GM18498 (cell line): ENCODE data around the gene NR2C2.
A peak's percentile ranks its signal among the peaks of the same experiment; 100 is the strongest.

Experiments
- ATAC-seq: cut with Tn5 transposase; IDR thresholded peaks from one replicate; pipeline ENCODE4 v1.9.1; 2021; ENCODE audit warnings: mild to moderate bottlenecking, moderate library complexity; ENCODE audit not compliant: unreplicated experiment

NR2C2 gene

DNA sequence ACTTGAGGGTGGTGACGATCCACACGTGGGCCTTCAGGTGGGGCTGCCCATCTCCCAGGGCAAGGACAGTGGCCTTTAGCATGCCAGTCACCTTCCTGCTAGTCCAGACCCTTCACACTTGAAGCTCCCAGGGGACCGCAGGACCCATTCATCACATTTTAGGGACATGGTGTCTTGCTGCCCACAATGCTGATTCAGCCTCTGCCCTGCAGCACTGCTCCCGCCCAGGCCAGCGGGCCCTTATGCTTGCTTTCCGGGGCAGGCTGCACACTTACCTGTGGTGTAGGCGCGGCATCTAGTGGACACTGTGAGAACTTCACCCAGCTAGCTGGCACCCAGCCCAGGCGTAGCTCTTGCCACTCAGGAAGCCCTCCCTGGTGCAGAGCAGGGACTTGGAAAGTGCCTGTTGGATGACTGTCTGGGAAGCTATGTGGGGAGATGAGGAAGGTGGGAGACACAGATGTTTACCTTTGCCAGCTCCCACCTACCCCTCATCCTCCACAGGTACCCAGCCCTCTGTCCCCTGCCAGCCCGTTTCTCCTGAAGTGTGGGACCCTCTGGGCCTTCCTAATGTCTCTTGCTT is 26.3 kb upstream of the NR2C2 start:
- ATAC-seq: peak; percentile 87

GRCh38 chr3:14921811-14922705 is 25.3 kb upstream of the NR2C2 start:
- no peak for ATAC-seq

- ATAC-seq: no peak
Observed at GRCh38 chr3:14922863-14923262, 24.5 kb upstream of the NR2C2 start.

GRCh38 chr3:14923476-14923875 is 23.9 kb upstream of the NR2C2 start:
- ATAC-seq: no peak

GRCh38 chr3:14925729-14926591 is 21.4 kb upstream of the NR2C2 start:
- ATAC-seq: peak; percentile 47

GRCh38 chr3:14926592-14926991 is 20.8 kb upstream of the NR2C2 start:
- ATAC-seq: no peak

DNA sequence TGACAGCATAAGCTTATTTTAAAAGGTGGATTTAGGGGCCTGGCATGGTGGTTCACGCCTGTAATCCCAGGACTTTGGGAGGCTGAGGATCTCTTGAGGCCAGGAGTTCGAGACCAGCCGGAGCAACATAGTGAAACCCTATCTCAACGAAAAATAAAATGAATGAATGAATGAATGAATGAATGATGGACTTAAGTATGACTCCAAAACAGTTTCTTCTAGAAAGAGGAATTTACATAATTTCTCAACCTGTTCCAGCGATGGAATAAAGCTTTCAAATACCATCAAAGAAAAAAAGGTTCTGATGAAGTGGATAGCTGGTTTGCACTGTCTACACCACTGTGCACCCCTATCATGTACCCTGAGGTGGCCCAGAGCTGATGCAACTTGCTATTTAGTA is 20.1 kb upstream of the NR2C2 start:
- no peak for ATAC-seq

- ATAC-seq: no peak
Observed at GRCh38 chr3:14929310-14930074, 17.9 kb upstream of the NR2C2 start.

- ATAC-seq: no peak
Observed at GRCh38 chr3:14933820-14934425, 13.5 kb upstream of the NR2C2 start.

DNA sequence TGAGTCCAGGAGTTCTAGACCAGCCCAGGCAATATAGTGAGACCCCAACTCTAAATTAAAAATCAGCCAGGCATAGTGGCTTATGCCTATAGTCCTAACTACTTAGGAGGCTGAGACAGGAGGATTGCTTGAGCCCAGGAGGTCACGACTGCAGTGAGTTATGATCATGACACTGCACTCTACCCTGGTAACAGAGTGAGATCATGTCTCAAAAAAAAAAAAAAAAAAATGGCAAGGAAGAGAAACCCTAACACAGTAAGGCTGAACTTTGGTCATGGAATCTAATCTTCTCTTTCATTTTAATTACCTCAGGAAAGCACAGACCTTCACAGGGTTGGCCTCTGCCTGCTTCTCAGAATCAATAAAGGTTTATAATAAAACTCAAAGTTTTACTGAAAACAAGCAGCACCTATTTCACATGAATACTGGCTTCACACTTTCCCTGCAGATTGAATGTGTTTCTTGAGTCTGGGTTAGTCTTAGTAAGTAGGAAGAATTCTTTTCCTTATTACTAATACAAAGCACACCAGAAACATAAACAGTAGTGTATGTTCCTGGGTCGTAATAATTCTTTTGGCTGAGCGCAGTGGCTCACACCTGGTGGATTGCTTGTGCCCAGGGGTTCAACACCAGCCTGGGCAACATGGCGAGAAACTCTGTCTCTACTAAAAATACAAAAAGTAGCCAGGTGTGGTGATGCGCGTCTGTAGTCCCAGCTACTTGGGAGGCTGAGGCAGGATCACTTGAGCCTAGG is 11.6 kb upstream of the NR2C2 start:
- no peak for ATAC-seq

DNA sequence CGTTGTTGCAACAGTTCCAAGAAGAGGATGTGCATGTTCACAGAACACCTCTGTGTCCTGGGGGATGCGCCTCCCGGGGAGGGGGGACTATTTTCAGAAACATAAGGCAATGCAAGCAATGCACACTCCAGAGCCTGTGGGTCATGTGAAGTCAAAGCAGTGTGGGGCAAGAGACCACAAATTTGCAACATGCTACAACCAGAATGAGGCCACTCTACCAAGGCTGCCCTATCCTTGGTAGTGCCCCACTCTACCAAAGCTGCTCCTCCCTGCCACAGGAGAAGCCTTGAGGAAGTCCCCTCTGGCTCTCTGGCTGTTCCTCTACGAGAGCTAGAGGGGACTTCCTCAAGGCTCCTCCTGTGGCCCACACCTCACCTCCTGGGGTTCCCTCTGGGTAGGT is 8.4 kb upstream of the NR2C2 start:
- no peak for ATAC-seq

DNA sequence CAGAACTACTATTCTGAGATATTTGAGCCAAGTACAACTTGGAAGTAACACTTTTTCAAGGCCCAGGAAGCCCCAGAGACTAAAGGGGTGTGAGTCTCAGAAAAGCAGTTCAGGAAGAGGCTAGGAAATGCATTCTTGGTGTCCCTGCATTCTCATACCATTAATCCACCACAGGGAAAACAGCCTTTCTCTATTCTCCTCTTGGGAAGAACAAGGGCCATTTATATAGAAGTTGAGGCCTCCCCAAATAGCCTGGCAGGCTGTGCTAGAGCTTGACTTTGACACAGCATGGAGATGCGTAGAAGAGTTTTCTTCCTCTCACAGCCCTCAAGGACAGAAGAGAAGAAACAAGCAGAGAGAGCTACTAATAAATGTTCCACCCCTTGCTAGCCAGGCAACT is 5.5 kb upstream of the NR2C2 start:
- no peak for ATAC-seq

GRCh38 chr3:14943042-14943441 is 4.3 kb upstream of the NR2C2 start:
- no peak for ATAC-seq

DNA sequence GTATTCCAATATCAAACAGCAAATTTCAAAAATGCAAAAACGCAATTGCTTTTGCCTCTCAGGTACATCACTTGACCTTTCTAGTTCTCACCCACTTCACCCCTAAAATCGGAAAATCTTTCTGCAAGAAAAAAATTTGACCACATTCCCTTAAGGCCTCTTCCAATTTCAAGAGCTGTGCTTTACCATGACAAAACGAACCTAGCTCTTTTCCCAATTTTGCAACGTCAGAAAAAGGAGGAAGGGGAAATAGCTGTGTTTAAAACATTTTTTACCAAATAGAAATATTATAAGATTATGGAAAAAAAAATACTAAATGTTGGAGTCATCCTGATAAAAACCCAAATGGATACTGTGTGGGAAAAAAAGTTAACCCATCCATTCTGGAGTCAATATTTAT is 1.1 kb upstream of the NR2C2 start:
- no peak for ATAC-seq

GRCh38 chr3:14946739-14947099 is 664 bp upstream of the NR2C2 start:
- no peak for ATAC-seq

DNA sequence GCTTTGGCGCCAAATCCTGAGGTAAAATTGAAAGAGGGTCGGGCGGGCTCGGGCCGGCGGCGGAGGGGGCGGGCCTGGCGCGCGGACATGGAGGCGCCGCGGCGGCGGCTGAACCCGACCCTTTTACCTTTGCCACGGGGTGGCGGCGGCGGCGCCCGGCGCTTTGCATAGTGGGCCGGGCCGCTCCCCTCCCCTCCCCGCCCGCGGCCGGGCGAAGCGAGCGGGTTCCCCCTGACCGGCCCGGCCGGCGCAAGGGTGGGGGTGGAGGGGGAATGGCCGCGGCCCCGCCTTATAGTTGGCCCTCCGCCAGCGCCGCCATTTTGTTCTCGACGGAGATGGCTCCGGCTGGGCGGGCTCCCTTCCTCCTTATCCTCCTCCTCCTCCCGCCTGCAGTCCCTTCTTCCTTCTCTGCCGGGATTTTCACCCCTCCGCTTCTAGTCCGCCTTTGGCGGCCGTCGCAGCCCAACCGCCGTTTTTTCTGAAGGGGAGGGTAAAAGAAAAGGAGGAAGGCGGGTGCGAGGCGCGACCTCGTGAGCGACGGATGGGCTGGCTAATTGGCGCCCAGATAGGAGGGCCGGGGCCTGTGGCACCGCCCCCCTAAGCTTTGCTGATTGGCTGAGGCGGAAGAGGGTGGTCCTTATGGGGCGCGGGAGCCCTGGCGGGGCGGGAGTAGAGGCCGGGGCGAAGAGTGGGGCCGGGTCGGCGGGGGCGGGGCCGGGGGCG is 664 bp downstream of the NR2C2 start:
- ATAC-seq: peak; percentile 86

- ATAC-seq: no peak
Observed at GRCh38 chr3:14948609-14949038, 1.2 kb downstream of the NR2C2 start.

GRCh38 chr3:14949126-14949525 is 1.7 kb downstream of the NR2C2 start:
- no peak for ATAC-seq

GRCh38 chr3:14950274-14950673 is 2.9 kb downstream of the NR2C2 start:
- ATAC-seq: no peak
